GM12864 (cell line): ENCODE results near the gene TPPP.

ENCODE experiments used
- DNase-seq: peaks from one replicate; pipeline ENCODE4 v3.0.0-alpha.2; 2011; ENCODE audit warnings: low read depth
- H3K4me3 ChIP-seq: 2 replicates; pipeline ENCODE4 v1.5.1; 2011; ENCODE audit warnings: mild to moderate bottlenecking, low read depth, low read length, control low read depth
- TF ChIP-seq, protein P1 (sequence below): IDR thresholded peaks from 2 replicates; pipeline ENCODE4 v1.5.1; 2011; ENCODE audit warnings: low read depth, mild to moderate bottlenecking, moderate library complexity, low read length, control low read depth, inconsistent platforms; ENCODE audit errors: missing control alignments

The TPPP gene

DNA sequence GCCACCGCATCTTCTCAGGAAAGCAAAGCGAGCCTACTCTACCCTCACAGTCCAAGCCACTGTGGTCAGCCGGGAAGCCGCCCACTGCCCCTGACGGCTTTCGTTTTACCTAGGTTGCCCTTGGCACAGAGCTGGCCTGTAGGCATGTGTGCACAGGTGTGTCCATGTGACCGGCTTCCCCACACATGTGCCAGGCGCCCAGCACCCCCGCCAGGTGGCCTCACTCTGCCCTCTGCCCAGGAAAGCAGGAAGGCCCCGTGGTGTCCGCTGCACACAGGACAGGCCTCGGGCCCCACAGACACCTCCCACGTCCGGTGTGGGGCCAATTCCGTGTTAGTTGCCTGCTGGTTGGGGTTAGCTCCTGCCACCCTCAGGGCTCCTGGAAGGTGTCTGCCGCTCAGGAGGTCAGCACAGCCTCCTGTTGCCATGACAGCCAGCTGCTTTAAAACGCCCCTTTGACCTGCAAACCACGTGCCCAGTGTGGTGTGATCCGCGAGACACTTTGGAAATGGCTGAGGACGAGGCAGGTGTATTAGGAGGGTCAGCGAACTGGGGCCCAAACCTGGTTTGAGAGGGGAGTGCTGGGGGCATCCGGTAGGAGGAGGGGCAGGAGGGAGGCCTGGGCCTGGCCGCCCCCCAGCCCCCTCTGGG is 28.7 kb downstream of the TPPP start:
- DNase-seq: no peak
- TF ChIP-seq, protein P1, sequence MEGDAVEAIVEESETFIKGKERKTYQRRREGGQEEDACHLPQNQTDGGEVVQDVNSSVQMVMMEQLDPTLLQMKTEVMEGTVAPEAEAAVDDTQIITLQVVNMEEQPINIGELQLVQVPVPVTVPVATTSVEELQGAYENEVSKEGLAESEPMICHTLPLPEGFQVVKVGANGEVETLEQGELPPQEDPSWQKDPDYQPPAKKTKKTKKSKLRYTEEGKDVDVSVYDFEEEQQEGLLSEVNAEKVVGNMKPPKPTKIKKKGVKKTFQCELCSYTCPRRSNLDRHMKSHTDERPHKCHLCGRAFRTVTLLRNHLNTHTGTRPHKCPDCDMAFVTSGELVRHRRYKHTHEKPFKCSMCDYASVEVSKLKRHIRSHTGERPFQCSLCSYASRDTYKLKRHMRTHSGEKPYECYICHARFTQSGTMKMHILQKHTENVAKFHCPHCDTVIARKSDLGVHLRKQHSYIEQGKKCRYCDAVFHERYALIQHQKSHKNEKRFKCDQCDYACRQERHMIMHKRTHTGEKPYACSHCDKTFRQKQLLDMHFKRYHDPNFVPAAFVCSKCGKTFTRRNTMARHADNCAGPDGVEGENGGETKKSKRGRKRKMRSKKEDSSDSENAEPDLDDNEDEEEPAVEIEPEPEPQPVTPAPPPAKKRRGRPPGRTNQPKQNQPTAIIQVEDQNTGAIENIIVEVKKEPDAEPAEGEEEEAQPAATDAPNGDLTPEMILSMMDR: no peak
- no peak overlapping the region for H3K4me3 ChIP-seq

DNA sequence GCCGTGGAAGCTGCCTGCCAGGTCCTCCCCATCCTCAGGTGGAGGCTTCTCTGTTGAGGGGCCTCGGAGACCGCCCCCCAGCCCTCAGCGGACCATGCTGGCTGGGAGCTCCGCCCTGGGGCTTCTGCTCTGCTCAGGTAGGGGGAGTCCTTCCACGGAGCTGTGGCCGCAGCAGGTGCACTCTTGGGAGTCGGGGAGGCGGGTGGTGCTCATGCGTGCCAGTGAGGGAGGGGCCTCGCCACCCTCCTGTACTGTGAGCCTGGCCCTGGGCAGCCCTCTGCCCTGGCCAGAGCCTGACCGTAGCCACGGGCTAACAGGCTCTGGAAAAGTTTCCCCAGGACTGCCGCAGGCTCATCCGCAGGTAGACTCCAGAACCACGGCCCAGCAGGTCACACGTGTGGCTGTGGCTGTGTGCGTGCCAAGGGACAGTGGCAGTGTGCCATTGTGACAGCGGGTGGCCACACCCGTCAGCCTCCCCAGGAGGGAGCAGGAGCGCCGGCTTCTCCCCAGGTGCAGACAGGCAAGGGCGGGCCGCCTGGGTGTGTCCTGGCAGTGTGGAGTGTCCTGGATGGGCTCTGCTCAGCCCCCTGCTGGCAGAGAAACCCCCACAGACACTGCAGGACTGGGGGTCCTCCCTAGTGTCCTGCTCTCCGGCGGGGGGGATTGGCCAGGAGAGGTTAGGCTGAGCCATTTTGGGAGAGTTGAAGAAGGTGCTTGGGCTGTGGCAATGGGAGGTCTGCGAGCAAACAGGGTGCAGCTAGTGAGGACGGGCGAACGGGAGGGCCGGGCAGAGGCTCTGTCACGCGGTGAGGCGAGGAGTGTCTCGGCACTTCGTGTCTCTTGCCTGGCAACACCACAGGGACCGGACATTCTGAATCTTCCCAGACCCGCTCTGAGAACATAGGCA is 29.5 kb downstream of the TPPP start:
- TF ChIP-seq, protein P1: no peak
- no peak overlapping the region for H3K4me3 ChIP-seq
- no peak for DNase-seq

DNA sequence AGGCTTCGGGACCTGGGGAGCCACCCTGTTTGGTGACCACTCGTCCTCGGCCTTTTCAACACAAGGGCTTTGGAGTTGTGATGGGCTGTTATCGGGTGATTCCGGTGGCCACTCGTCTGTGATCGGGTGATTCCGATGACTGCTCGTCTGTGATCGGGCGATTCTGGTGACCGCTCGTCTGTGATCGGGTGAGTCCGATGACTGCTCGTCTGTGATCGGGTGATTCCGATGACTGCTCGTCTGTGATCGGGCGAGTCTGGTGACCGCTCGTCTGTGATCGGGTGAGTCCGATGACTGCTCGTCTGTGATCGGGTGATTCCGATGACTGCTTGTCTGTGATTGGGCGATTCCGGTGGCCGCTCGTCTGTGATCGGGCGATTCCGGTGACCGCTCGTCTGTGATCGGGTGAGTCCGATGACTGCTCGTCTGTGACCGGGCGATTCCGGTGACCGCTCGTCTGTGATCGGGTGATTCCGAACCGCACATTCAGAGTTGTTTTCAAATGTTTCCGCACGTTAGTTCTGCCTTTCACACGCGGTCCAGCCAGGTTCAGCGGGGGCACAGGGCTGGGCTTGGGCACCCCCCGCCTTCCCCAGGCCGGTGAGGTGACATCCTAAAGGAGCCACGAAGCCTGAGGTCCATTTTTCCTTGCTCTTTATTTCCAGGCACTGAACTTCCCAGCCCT is 30.3 kb downstream of the TPPP start:
- no peak for DNase-seq
- H3K4me3 ChIP-seq: no peak overlapping the region
- TF ChIP-seq, protein P1: no peak

DNA sequence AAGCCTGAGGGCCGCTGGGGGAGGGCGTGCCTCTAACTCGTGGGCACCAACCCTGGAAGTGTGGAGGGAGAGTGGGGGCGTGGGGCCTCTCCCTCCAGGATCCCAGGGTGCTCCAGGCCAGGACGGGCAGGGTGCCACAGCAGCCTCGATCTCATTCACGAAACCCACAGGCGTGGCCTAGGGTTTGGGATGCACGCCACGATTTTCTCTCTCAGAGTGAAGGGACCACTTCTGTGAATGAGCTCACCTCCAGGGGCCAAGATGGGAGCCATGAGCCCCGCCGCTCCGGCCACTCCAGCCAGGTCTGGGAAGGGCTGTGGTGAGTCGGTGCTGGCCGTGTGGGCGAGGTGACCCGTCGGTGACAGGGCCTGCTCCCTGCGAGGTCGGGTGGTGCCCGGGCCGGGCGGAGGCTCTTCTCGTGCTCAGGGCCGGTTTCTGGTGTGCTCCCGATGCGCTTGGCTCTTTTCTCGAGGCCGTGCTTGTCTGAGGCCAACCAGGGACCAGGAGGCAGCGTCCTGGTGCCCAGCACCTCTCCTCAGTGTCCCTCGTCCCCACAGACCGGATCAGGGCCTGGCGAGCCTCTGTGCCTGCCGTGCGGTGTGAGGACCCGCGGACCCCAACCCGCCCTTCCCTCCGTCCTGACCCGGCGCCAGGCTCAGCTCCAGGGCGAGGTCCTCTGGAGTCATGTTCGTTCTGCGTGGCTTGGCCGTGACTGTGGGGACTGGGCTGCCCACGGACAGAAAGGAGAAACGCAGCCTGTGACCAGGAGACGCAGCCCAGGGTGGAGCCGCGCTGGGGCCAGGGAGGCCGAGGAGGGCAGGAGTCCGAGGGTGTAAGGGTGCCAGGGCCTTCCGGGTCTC is 31.0 kb downstream of the TPPP start:
- DNase-seq: no peak
- no peak overlapping the region for H3K4me3 ChIP-seq
- TF ChIP-seq, protein P1: no peak

DNA sequence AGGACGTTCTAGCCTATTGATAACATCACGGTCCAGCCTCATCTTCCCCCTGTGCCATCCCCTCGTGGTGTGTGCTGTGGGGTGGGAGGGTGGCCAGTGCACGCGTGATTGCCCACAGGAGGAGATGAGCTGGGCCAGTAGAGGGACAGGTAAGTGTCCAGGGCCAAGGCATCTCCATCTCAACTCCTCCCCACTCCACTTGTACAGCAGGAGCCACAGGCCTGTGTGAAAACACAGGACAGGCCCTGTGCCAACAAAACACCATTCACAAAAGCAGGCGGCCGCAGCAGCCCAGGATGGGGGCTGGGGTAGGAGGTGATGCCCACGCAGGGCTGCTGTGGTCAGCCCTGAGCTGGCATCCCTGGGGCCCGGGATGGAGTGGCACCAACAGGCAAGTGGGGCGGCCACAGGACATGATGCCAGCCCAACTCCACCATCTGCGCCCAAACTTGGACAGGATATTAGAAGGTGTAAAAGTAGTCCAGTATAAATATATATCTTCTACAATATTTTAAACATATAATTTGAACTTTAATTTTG is 32.6 kb downstream of the TPPP start:
- no peak for DNase-seq
- TF ChIP-seq, protein P1: no peak
- H3K4me3 ChIP-seq: no peak overlapping the region
